ENCODE measurements around the gene FAM222A. TPM values are rescaled to one million over a fixed set of nuclear protein-coding genes. Genes with fewer than 3 reads are reported as not detected.

The FAM222A gene
- polyA plus RNA-seq, 2 of the 4 experiments (the other 2 are of a cell fraction), result 0.98 to 3.2 TPM

DNA sequence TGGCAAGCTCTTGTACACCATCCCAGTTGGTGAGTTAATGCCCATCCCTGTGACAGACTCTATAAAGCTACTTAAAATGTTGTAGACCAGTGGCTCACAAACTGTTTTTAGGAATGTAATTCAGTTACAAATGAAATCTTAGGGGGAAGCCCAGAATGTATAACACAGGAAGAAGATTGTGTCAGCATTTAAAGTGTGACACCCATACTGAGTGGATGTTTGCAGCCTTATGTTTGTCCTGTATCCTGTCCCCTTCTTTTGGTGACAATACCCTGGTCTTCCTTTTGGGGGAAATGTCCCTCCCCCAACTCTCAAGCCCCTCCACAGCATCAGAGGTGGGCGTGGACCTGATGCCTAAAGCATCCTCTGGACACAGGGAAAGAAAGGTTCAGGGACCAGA, 47.6 kb upstream of the FAM222A start:
- 0% methylated on average over 1 of the region's 1 CpG for WGBS (ENCODE audit: missing lambda C conversion rate)
- TF ChIP-seq PHF8 (IDR thresholded peaks at IDR 0.05; ENCODE audit: borderline replicate concordance, low read depth) (no peak), FOSL2 (IDR thresholded peaks at IDR 0.05) (no peak), FOSL2 (CRISPR knock-in tag; IDR thresholded peaks at IDR 0.05) (no peak), ESRRA (IDR thresholded peaks at IDR 0.05; ENCODE audit: borderline replicate concordance, low read length) (no peak), CEBPB (IDR thresholded peaks at IDR 0.05) (no peak), RARB (CRISPR knock-in tag; IDR thresholded peaks at IDR 0.05) (no peak), FOSB (CRISPR knock-in tag; IDR thresholded peaks at IDR 0.05) (no peak), POLR2AphosphoS2 (conservative IDR thresholded peaks at IDR 0.05; ENCODE audit: low read length) (no peak), HOXB5 (CRISPR knock-in tag; IDR thresholded peaks at IDR 0.05) (no peak), KDM5A (IDR thresholded peaks at IDR 0.05) (no peak), RNF2 (IDR thresholded peaks at IDR 0.05; ENCODE audit: borderline replicate concordance, low read depth) (no peak), JUNB (IDR thresholded peaks at IDR 0.05) (no peak), RFX5 (IDR thresholded peaks at IDR 0.05) (no peak), RAD21 (conservative IDR thresholded peaks at IDR 0.05 in 1 of 2, IDR thresholded peaks at IDR 0.05 in 1 of 2) (no peak), EHMT2 (IDR thresholded peaks at IDR 0.05; ENCODE audit: low read depth) (no peak), CHD2 (IDR thresholded peaks at IDR 0.05; ENCODE audit: low read length, partially characterized antibody) (no peak), BHLHE40 (IDR thresholded peaks at IDR 0.05; ENCODE audit: low read depth, low read length) (no peak)
- TF ChIP-seq, protein P1, sequence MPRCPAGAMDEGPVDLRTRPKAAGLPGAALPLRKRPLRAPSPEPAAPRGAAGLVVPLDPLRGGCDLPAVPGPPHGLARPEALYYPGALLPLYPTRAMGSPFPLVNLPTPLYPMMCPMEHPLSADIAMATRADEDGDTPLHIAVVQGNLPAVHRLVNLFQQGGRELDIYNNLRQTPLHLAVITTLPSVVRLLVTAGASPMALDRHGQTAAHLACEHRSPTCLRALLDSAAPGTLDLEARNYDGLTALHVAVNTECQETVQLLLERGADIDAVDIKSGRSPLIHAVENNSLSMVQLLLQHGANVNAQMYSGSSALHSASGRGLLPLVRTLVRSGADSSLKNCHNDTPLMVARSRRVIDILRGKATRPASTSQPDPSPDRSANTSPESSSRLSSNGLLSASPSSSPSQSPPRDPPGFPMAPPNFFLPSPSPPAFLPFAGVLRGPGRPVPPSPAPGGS (IDR thresholded peaks at IDR 0.05), result no peak

DNA sequence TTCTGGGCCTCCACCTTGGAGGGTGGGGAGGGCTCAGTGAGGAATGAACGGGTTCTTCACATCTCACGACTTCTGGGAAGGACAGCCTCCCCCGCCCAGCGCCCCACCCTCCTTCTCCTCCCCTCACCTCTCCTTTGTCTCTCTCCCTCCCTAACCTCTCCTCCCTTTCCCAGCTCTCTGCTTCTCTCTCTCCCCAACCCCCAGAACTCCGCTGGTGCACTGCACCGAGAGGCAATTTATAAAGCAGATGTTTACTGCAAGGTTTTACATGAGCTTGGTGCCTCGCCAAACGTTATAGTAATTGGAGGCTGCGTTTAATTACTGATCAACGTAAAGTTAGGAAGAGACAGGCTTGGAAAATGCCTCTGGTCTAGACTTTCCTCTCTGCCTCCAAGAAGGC, 42.9 kb upstream of the FAM222A start:
- Histone ChIP-seq H3K4me3 (no peak overlapping the region), H3K9me3 (0 out of 3 replicates have a peak, but pooled peaks cover 6% of the 10 kb centered on the region), H3K4me2 (no peak overlapping the region), H3K4me1 (no peaks in the 10 kb centered on the region), H3K27ac (no peak overlapping the region)
- ChIA-PET CTCF (interaction anchor here (1.1 to 3.5 kb wide), 2 partner anchors 73 to 135 kb away, joined by 3 to 11 read pairs; no protein-coding TSS in a partner anchor), POLR2A (no interaction called here)
- 47% methylated on average over 10 of the region's 10 CpGs for WGBS (ENCODE audit: missing lambda C conversion rate)
- DNase-seq (ENCODE audit: low read depth in 1 of 2, low spot score in 1 of 2) (no peak), ATAC-seq (no peak), FAIRE-seq (no peak)
- no peak for TF ChIP-seq POLR2A (IDR thresholded peaks at IDR 0.05; ENCODE audit: low read length)
- TF ChIP-seq GATA3 (IDR thresholded peaks at IDR 0.05; ENCODE audit: borderline replicate concordance), result no peak
- no peak for TF ChIP-seq ZC3H11A (IDR thresholded peaks at IDR 0.05)
- no peak for TF ChIP-seq EHMT2 (IDR thresholded peaks at IDR 0.05; ENCODE audit: low read depth)
- TF ChIP-seq, protein P2, sequence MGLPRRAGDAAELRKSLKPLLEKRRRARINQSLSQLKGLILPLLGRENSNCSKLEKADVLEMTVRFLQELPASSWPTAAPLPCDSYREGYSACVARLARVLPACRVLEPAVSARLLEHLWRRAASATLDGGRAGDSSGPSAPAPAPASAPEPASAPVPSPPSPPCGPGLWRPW (IDR thresholded peaks at IDR 0.05), result no peak
- TF ChIP-seq POLR2AphosphoS2 (conservative IDR thresholded peaks at IDR 0.05; ENCODE audit: low read length), result no peak
- no peak for TF ChIP-seq HEYL (CRISPR knock-in tag; IDR thresholded peaks at IDR 0.05)
- TF ChIP-seq BHLHE40 (IDR thresholded peaks at IDR 0.05; ENCODE audit: low read depth, low read length), result no peak
- TF ChIP-seq RAD21 (conservative IDR thresholded peaks at IDR 0.05 in 1 of 2, IDR thresholded peaks at IDR 0.05 in 1 of 2), result no peak
- TF ChIP-seq FOXS1 (CRISPR knock-in tag; IDR thresholded peaks at IDR 0.05), result no peak
- no peak for TF ChIP-seq E2F6 (IDR thresholded peaks at IDR 0.05; ENCODE audit: borderline replicate concordance, low read depth)
- TF ChIP-seq ZNF302 (CRISPR knock-in tag; IDR thresholded peaks at IDR 0.05), result no peak
- no peak for TF ChIP-seq FOSL2 (IDR thresholded peaks at IDR 0.05)
- no peak for TF ChIP-seq FOSL2 (CRISPR knock-in tag; IDR thresholded peaks at IDR 0.05)
- TF ChIP-seq JUN (IDR thresholded peaks at IDR 0.05), result no peak
- TF ChIP-seq, protein P1 (IDR thresholded peaks at IDR 0.05), result no peak
- no peak for TF ChIP-seq MAFK (IDR thresholded peaks at IDR 0.05; ENCODE audit: partially characterized antibody)

More for the DNA sequence above, 47.6 kb upstream of the FAM222A start:
- ATAC-seq, result no peak
- ChIA-PET CTCF (no interaction called here), POLR2A (no interaction called here)
- Histone ChIP-seq H3K4me1 (no peaks in the 10 kb centered on the region), H3K9me3 (no peaks in the 10 kb centered on the region), H3K4me2 (no peak overlapping the region), H3K27ac (no peak overlapping the region), H3K4me3 (no peak overlapping the region)
- no peak for FAIRE-seq
- no peak for DNase-seq (ENCODE audit: low read depth in 1 of 2, low spot score in 1 of 2)

Data from A549 (cell line).